GM12878 (cell line): Measurements from ENCODE around the gene GALR1. TPM values are rescaled to one million over a fixed set of nuclear protein-coding genes. Genes with fewer than 3 reads are reported as not detected.

Experiments used
- ATAC-seq: fragments of 200-7000 bp; cut with Tn5 transposase; 3 replicates; pipeline ENCODE4 v1.9.1; 2020; ENCODE audit warnings: mild to moderate bottlenecking, moderate library complexity
- BruUV-seq: library from RNA; stranded (reverse); fragments of 400-500 nt; replicated peaks from 2 replicates; lab custom pipeline; 2021; lab: Mats Ljungman, UMichigan
- CTCF ChIA-PET: fragments of 300-600 bp; sonication (Branson Sonifier 250); formaldehyde crosslinking; extraction: SDS; loops from one replicate; lab custom pipeline; 2021; ENCODE audit warnings: inconsistent platforms; lab: Yijun Ruan, JAX
- POLR2A ChIA-PET: fragments of 350-600 bp; formaldehyde crosslinking; extraction: SDS; loops from one replicate; lab custom pipeline; 2021; ENCODE audit warnings: inconsistent platforms; lab: Charles Lee
- RAD21 ChIA-PET: fragments of 300-600 bp; sonication (Branson Sonifier 250); formaldehyde crosslinking; loops from one replicate; lab custom pipeline; 2023; ENCODE audit warnings: antibody characterized with exemption; ENCODE audit not compliant: unreplicated experiment; lab: Charles Lee
- SMC1A ChIA-PET: fragments of 300-600 bp; sonication (Branson Sonifier 250); formaldehyde crosslinking; loops from one replicate; lab custom pipeline; 2023; ENCODE audit not compliant: unreplicated experiment, uncharacterized antibody; lab: Charles Lee
- DNase-seq: peaks from one replicate; pipeline ENCODE4 v3.0.0-alpha.2; 2011; ENCODE audit warnings: low read depth, low spot score
- FAIRE-seq: peaks from 3 replicates; lab custom pipeline; 2011; peaks lifted over from hg19 to GRCh38; lab: Jason Lieb, UNC
- H2AFZ ChIP-seq: 2 replicates; pipeline ENCODE4 v1.6.0; 2011; ENCODE audit warnings: low read depth, low read length, control low read depth; ENCODE audit not compliant: control insufficient read depth
- H3K27ac ChIP-seq: 2 replicates; pipeline ENCODE4 v1.5.1; 2011; ENCODE audit warnings: control low read depth; ENCODE audit not compliant: control insufficient read depth, insufficient read depth
- H3K27me3 ChIP-seq, 2 experiments: replicated peaks in 1 of 2; 2 replicates each; pipeline versions ENCODE4 v1.6.0 to v1.6.1; 2011; ENCODE audit warnings: low read length in 1 of 2; ENCODE audit not compliant: control insufficient read depth in 2 of 2, insufficient read depth in 2 of 2
- H3K36me3 ChIP-seq, 2 experiments: 2 replicates each; pipeline ENCODE4 v1.5.1; 2011; ENCODE audit warnings: low read length in 1 of 2; ENCODE audit not compliant: control insufficient read depth in 2 of 2, insufficient read depth in 2 of 2
- H3K4me1 ChIP-seq: 2 replicates; pipeline ENCODE4 v1.6.1; 2011; ENCODE audit warnings: mild to moderate bottlenecking, low read length, moderate library complexity, mixed read lengths; ENCODE audit not compliant: control insufficient read depth, insufficient read depth
- H3K4me2 ChIP-seq: 2 replicates; pipeline ENCODE4 v1.6.0; 2011; ENCODE audit warnings: control low read depth; ENCODE audit not compliant: control insufficient read depth, insufficient read depth
- H3K4me3 ChIP-seq: fragments of 200-600 bp; sonication (generic); 2 replicates; pipeline ENCODE4 v1.5.1; 2016
- H3K79me2 ChIP-seq: 2 replicates; pipeline ENCODE4 v1.6.0; 2011; ENCODE audit warnings: low read length; ENCODE audit not compliant: control insufficient read depth, insufficient read depth
- H3K9ac ChIP-seq: 2 replicates; pipeline ENCODE4 v1.8.0; 2011; ENCODE audit warnings: low read length, control low read depth, mixed read lengths; ENCODE audit not compliant: control insufficient read depth, insufficient read depth
- H3K9me3 ChIP-seq: replicated peaks from 3 replicates; pipeline ENCODE4 v1.5.1; 2011; ENCODE audit warnings: mild to moderate bottlenecking, low read length; ENCODE audit not compliant: control insufficient read depth, insufficient read depth
- H4K20me1 ChIP-seq: 2 replicates; pipeline ENCODE4 v1.6.0; 2011; ENCODE audit not compliant: control insufficient read depth, insufficient read depth
- CBX5 ChIP-seq: sonication (generic); IDR thresholded peaks from 2 replicates; pipeline ENCODE4 v1.6.1; 2016; ENCODE audit warnings: low read depth, moderate library complexity, mild to moderate bottlenecking, inconsistent platforms
- EZH2 ChIP-seq: IDR thresholded peaks from 2 replicates; pipeline ENCODE4 v1.6.1; 2012; ENCODE audit warnings: low read depth, mild to moderate bottlenecking, control low read depth, inconsistent platforms, low read length, borderline replicate concordance; ENCODE audit not compliant: control insufficient read depth
- FOXK2 ChIP-seq: fragments of 450-650 bp; IDR thresholded peaks from 2 replicates; pipeline ENCODE4 v1.6.1; 2017; ENCODE audit warnings: mild to moderate bottlenecking, moderate library complexity
- JUND ChIP-seq: IDR thresholded peaks from 2 replicates; pipeline ENCODE4 v1.6.1; 2012; ENCODE audit warnings: low read depth, mild to moderate bottlenecking, low read length, improper control_type of control experiment, moderate library complexity
- MEF2A ChIP-seq: IDR thresholded peaks from 2 replicates; pipeline ENCODE4 v1.6.1; 2011; ENCODE audit warnings: low read depth, mild to moderate bottlenecking, low read length, moderate library complexity; ENCODE audit not compliant: insufficient read depth
- NR2C1 ChIP-seq: fragments of 450-650 bp; IDR thresholded peaks from 2 replicates; pipeline ENCODE4 v1.6.1; 2017; ENCODE audit warnings: antibody characterized with exemption, mild to moderate bottlenecking, moderate library complexity
- NR2C2 ChIP-seq: IDR thresholded peaks from 2 replicates; pipeline ENCODE4 v1.6.1; 2011; ENCODE audit warnings: borderline replicate concordance, low read depth; ENCODE audit not compliant: control insufficient read depth, insufficient read length
- RB1 ChIP-seq: fragments of 450-650 bp; formaldehyde crosslinking; IDR thresholded peaks from 2 replicates; pipeline ENCODE4 v1.6.1; 2017; ENCODE audit warnings: mild to moderate bottlenecking, borderline replicate concordance
- ZZZ3 ChIP-seq: IDR thresholded peaks from 2 replicates; pipeline ENCODE4 v1.6.1; 2011; ENCODE audit warnings: low read depth; ENCODE audit not compliant: control insufficient read depth, insufficient read length
- WGBS: methylation state at CpG from one replicate; pipeline ENCODE4 v1.1.6; 2016; ENCODE audit warnings: low lambda C conversion rate; ENCODE audit not compliant: insufficient replicate concordance, insufficient coverage; ENCODE audit errors: missing lambda C conversion rate; 5-methylcytosine and 5-hydroxymethylcytosine counted together
- in situ Hi-C: fragments of 300-500 bp; cut with MboI; formaldehyde crosslinking; loops from 9 replicates; pipeline ENCODE4 v1.14.3; 2018; ENCODE audit warnings: mixed read lengths
- intact Hi-C: fragments of 100-400 bp; cut with micrococcal nuclease; formaldehyde crosslinking; loops from one replicate; pipeline ENCODE4 v1.14.2; 2022; ENCODE audit not compliant: unreplicated experiment
- polyA plus RNA-seq, 11 experiments: library from polyadenylated mRNA; depleted of rRNA in 4 of 11; unstranded in 6 of 11; stranded (reverse) in 5 of 11; fragments of >200 nt; fragmentation: Nextera tagmentation in 4 of 11; fragmentation: Illumina TruSeq in 1 of 11; extraction: Ambion mirVana in 4 of 11; extraction: Trizol in 1 of 11; gene quantifications; 1 replicate in 1 of 11; 2 replicates in 10 of 11; pipeline versions ENCODE4 v1.2.1 to v1.2.3, GENCODE V29; 2011 to 2016; ENCODE audit warnings: inconsistent platforms in 2 of 11, missing spikeins in 2 of 11, low read depth in 1 of 11
- total RNA-seq, 4 experiments: library from RNA; depleted of rRNA in 3 of 4; stranded (reverse); fragments of >200 nt in 3 of 4; fragmentation: Illumina TruSeq in 1 of 4; extraction: Trizol in 1 of 4; gene quantifications; 2 replicates each; pipeline versions ENCODE4 v1.2.1 to v1.2.3, GENCODE V29; 2013 to 2021
- TF ChIP-seq, protein P1 (sequence below): fragments of 450-650 bp; IDR thresholded peaks from 2 replicates; pipeline ENCODE4 v1.6.1; 2017; ENCODE audit warnings: mild to moderate bottlenecking, low read depth, inconsistent platforms; ENCODE audit not compliant: poor library complexity, severe bottlenecking
- TF ChIP-seq, protein P2 (sequence below): IDR thresholded peaks from 2 replicates; pipeline ENCODE4 v1.6.1; 2012; ENCODE audit warnings: mild to moderate bottlenecking, low read depth, low read length
- TF ChIP-seq, protein P3 (sequence below): IDR thresholded peaks from 2 replicates; pipeline ENCODE4 v1.6.1; 2011; ENCODE audit warnings: low read depth, mild to moderate bottlenecking, low read length, moderate library complexity, borderline replicate concordance; ENCODE audit errors: extremely low read depth
- TF ChIP-seq, protein P4 (sequence below): fragments of 450-650 bp; IDR thresholded peaks from 2 replicates; pipeline ENCODE4 v1.6.1; 2016; ENCODE audit warnings: mild to moderate bottlenecking, moderate library complexity, borderline replicate concordance

GALR1 gene
- total and polyA plus RNA-seq, 10 of the 15 experiments (the other 5 are each of a cell fraction or from before 2014, with no cell fraction given): not detected

DNA sequence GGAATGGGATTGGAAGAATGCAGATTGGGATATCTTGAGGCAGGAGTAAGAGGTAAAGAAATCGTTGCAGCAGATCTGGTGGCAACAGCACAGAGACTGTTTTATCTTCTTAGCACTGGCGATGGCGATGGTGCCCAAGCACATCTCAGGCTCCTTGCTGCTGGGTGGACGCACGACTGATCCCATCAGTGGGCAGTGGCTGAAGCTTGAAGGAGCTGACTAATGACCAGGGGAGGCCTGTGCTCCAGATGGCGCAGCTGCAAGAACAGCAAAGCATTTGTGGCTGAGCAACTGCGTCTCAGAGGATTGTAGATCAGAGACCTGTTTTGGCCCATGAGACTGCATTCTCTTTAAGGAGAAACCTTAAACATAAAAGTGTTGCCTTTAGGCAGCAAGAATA lies 54.6 kb downstream of the GALR1 start (continued):
- TF ChIP-seq, protein P1, sequence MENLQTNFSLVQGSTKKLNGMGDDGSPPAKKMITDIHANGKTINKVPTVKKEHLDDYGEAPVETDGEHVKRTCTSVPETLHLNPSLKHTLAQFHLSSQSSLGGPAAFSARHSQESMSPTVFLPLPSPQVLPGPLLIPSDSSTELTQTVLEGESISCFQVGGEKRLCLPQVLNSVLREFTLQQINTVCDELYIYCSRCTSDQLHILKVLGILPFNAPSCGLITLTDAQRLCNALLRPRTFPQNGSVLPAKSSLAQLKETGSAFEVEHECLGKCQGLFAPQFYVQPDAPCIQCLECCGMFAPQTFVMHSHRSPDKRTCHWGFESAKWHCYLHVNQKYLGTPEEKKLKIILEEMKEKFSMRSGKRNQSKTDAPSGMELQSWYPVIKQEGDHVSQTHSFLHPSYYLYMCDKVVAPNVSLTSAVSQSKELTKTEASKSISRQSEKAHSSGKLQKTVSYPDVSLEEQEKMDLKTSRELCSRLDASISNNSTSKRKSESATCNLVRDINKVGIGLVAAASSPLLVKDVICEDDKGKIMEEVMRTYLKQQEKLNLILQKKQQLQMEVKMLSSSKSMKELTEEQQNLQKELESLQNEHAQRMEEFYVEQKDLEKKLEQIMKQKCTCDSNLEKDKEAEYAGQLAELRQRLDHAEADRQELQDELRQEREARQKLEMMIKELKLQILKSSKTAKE: no peak
- TF ChIP-seq JUND (no peak), NR2C2 (no peak), ZZZ3 (no peak)
- TF ChIP-seq, protein P2, sequence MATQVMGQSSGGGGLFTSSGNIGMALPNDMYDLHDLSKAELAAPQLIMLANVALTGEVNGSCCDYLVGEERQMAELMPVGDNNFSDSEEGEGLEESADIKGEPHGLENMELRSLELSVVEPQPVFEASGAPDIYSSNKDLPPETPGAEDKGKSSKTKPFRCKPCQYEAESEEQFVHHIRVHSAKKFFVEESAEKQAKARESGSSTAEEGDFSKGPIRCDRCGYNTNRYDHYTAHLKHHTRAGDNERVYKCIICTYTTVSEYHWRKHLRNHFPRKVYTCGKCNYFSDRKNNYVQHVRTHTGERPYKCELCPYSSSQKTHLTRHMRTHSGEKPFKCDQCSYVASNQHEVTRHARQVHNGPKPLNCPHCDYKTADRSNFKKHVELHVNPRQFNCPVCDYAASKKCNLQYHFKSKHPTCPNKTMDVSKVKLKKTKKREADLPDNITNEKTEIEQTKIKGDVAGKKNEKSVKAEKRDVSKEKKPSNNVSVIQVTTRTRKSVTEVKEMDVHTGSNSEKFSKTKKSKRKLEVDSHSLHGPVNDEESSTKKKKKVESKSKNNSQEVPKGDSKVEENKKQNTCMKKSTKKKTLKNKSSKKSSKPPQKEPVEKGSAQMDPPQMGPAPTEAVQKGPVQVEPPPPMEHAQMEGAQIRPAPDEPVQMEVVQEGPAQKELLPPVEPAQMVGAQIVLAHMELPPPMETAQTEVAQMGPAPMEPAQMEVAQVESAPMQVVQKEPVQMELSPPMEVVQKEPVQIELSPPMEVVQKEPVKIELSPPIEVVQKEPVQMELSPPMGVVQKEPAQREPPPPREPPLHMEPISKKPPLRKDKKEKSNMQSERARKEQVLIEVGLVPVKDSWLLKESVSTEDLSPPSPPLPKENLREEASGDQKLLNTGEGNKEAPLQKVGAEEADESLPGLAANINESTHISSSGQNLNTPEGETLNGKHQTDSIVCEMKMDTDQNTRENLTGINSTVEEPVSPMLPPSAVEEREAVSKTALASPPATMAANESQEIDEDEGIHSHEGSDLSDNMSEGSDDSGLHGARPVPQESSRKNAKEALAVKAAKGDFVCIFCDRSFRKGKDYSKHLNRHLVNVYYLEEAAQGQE: no peak
- TF ChIP-seq, all 136 proteins: peak for 0

DNA sequence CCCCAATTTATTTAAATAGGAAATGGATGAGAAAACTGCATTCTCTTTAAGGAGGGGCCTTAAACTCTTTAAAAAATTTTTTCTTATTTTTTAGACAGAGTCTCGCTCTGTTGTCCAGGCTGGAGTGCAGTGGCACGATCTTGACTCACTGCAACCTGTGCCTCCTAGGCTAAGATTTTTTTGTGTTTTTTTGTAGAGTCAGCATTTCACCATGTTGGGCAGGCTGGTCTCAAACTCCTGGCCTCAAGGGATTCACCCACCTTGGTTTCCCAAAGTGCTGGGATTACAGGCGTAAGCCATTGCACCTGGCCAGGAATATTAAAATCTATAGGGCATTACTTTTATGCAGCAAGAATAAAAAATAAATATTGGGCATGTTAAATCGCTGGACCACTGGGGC lies 56.0 kb downstream of the GALR1 start:
- no peaks in the 10 kb centered on the region; a peak in 1 of 4 replicates for H3K27me3 ChIP-seq
- WGBS: 40% methylated on average over 4 of the region's 4 CpGs
- SMC1A ChIA-PET: no interaction called here
- DNase-seq (no peak), FAIRE-seq (no peak), ATAC-seq (no peak)
- RAD21 ChIA-PET: no interaction called here
- no peaks in the 10 kb centered on the region for H3K4me1 ChIP-seq
- no peak overlapping the region for H3K4me2 ChIP-seq
- H3K79me2 ChIP-seq: no peaks in the 10 kb centered on the region
- in situ Hi-C loops: no loop called here
- H3K27ac ChIP-seq: no peak overlapping the region
- CTCF ChIA-PET: no interaction called here
- no peak overlapping the region for H3K9ac ChIP-seq
- no peaks in the 10 kb centered on the region for H3K36me3 ChIP-seq
- H4K20me1 ChIP-seq: no peaks in the 10 kb centered on the region
- intact Hi-C loops: no loop called here
- POLR2A ChIA-PET: no interaction called here
- no TSS peak for BruUV-seq
- no peak overlapping the region for H2AFZ ChIP-seq
- no peaks in the 10 kb centered on the region for H3K9me3 ChIP-seq
- no peak overlapping the region for H3K4me3 ChIP-seq
- TF ChIP-seq CBX5: no peak
- no peak for TF ChIP-seq MEF2A
- TF ChIP-seq, protein P3, sequence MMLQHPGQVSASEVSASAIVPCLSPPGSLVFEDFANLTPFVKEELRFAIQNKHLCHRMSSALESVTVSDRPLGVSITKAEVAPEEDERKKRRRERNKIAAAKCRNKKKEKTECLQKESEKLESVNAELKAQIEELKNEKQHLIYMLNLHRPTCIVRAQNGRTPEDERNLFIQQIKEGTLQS: no peak
- TF ChIP-seq RB1: no peak
- no peak for TF ChIP-seq NR2C1
- TF ChIP-seq EZH2: no peak
- no peak for TF ChIP-seq FOXK2
- TF ChIP-seq, protein P4, sequence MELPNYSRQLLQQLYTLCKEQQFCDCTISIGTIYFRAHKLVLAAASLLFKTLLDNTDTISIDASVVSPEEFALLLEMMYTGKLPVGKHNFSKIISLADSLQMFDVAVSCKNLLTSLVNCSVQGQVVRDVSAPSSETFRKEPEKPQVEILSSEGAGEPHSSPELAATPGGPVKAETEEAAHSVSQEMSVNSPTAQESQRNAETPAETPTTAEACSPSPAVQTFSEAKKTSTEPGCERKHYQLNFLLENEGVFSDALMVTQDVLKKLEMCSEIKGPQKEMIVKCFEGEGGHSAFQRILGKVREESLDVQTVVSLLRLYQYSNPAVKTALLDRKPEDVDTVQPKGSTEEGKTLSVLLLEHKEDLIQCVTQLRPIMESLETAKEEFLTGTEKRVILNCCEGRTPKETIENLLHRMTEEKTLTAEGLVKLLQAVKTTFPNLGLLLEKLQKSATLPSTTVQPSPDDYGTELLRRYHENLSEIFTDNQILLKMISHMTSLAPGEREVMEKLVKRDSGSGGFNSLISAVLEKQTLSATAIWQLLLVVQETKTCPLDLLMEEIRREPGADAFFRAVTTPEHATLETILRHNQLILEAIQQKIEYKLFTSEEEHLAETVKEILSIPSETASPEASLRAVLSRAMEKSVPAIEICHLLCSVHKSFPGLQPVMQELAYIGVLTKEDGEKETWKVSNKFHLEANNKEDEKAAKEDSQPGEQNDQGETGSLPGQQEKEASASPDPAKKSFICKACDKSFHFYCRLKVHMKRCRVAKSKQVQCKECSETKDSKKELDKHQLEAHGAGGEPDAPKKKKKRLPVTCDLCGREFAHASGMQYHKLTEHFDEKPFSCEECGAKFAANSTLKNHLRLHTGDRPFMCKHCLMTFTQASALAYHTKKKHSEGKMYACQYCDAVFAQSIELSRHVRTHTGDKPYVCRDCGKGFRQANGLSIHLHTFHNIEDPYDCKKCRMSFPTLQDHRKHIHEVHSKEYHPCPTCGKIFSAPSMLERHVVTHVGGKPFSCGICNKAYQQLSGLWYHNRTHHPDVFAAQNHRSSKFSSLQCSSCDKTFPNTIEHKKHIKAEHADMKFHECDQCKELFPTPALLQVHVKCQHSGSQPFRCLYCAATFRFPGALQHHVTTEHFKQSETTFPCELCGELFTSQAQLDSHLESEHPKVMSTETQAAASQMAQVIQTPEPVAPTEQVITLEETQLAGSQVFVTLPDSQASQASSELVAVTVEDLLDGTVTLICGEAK: no peak
